GM19468 (cell line): Measurements from ENCODE around the gene SCYL1.

Source experiments
- ATAC-seq: cut with Tn5 transposase; IDR thresholded peaks from one replicate; pipeline ENCODE4 v1.9.1; 2021; ENCODE audit warnings: mild to moderate bottlenecking, moderate library complexity, moderate number of reproducible peaks; ENCODE audit not compliant: unreplicated experiment; ENCODE audit errors: extremely low read depth

SCYL1 gene

DNA sequence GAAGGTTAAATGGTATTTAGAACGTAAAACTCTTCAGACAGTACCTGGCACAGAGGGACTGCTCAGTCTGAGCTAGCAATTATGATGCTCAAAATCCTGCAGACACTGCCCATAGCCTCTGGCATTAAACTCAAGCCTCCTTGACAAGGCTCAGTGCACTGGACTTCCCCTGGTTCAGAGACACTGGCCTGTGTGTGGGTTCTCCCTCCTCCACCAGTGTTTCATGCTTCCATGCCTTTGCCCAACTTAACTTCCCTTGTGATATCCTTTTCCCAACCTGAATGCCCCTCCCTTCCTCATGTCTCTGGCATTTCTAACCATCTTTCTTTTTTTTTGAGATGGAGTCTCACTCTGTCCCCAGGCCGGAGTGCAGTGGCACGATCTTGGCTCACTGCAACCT is 24.2 kb downstream of the SCYL1 start:
- ATAC-seq, result no peak

GRCh38 chr11:65551572-65552387 is 26.9 kb downstream of the SCYL1 start:
- ATAC-seq, result no peak

GRCh38 chr11:65552388-65552951 is 27.6 kb downstream of the SCYL1 start:
- no peak for ATAC-seq

GRCh38 chr11:65553301-65554001 is 28.6 kb downstream of the SCYL1 start:
- no peak for ATAC-seq

GRCh38 chr11:65554057-65554818 is 29.4 kb downstream of the SCYL1 start:
- ATAC-seq, result no peak

DNA sequence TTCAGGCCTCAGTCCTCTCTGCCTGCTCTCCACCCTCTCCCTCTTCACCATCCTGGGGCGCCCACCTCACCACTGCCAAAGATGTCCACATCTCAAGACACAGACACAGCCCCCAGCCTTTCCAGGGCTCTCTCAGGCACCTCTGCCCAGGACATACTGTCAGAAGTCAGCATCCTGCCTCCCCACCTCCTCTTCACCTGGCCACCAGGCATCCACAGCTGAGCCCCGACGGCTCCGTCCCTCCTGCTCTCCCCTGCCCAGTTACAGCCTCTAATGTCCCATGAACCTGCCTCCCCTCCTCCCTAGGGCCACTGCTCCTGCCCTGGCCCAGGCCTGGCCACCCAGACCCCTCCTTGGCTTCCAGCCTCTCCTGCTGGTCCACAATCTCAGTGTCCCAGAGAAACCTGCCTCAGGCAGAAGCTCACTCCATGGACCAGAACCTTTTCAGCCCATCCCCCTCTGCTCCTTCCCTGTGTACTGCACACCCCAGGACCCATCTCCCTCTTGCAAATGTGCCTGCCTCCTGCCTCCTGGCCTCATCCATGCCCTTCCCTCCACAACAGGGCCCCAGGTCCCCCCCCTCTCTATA is 30.1 kb downstream of the SCYL1 start:
- no peak for ATAC-seq

DNA sequence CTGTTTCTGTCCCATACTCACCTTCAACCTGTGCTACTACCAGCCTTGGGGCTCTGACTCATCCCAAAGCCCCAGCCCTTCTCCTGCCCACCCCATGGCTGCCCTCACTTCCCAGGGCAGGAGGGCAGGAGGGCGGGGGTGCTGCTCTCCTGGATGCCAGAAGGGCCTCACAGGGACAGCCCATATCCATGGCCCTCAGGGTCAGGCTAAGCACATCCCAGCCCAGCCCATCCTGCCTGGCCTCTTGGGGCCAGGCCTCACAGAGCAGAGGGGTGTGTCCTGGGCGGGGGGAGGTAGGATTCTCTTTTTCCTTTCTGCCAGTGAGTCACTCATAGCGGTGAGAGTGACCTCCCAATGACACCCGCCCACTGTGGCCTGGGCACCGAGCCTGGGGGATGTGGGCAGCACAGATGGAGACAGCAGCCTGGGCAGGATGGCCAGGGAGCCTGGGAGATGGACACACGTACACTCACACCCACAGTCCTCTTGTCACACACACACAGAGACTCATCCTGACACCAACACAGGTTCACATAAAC is 30.9 kb downstream of the SCYL1 start:
- ATAC-seq, result no peak

DNA sequence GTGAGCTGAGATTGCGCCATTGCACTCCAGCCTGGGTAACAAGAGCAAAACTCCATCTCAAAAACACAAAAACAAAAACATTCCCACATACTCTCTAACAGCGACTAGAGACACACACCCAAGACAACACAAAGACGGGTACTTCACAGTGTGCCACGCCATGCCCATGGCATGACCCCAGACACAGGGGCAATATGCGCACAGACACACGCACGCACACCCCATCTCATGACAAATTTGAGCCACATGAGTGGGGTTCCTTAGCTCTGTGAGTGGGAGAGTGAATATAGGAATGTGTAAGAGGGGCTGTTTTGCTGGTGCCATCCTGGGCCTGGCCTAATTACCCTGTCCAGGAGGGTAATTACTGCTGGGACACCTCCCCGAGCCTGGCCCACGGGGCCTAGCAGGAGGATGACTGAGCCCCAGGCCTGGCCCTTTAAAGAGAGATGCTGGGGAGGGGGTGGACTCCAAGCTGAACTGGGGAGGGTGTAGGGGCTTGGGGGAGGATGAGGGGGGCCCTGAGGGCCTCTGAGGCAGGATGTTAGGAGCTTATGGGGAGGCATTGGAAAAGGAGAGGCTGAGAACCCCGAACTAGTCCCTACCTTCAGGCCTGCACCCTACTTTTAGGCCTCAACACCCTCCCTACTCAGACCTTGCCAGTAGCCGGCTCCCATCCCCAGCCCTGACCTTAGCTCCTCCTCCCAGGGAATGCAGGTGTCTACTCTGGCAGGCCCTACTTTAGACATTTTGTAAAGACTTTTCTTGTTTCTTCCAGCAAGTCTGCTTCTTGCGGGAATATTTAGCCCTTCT is 31.8 kb downstream of the SCYL1 start:
- no peak for ATAC-seq

DNA sequence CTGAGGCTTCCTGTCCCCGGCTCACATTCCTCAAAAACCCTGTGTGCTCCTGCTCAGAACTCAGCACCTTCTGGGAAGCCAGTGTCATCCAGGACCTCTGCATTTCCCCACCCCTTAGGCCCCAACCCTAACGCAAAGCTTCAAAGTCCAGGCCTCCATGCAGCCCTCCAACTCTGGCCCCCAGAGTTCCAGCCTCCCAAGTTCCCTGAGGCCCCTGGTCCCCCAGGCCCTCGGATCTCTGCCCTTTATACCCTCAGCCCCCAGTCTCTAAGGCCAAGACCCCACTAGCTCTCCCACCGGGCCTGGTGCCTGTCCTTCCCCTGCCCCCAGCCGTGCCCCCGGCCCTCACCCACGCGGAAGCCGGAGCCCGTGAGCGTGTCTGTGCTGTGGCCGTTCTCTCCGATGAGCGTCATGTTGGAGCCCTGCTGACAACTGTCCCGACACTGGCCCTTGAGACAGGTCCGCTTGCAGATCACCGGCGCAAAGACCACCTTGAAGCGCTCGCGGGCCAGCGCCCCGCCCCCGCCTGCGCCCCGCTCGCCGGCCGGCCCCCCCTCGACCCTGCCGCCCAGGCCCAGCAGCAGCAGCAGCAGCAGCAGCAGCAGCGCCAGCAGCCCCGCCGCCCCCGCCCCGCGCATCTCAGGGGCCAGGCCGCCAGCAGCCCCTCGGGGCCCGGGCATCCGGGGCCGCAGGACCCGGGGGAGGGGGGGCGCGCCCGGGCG is 32.6 kb downstream of the SCYL1 start:
- no peak for ATAC-seq

DNA sequence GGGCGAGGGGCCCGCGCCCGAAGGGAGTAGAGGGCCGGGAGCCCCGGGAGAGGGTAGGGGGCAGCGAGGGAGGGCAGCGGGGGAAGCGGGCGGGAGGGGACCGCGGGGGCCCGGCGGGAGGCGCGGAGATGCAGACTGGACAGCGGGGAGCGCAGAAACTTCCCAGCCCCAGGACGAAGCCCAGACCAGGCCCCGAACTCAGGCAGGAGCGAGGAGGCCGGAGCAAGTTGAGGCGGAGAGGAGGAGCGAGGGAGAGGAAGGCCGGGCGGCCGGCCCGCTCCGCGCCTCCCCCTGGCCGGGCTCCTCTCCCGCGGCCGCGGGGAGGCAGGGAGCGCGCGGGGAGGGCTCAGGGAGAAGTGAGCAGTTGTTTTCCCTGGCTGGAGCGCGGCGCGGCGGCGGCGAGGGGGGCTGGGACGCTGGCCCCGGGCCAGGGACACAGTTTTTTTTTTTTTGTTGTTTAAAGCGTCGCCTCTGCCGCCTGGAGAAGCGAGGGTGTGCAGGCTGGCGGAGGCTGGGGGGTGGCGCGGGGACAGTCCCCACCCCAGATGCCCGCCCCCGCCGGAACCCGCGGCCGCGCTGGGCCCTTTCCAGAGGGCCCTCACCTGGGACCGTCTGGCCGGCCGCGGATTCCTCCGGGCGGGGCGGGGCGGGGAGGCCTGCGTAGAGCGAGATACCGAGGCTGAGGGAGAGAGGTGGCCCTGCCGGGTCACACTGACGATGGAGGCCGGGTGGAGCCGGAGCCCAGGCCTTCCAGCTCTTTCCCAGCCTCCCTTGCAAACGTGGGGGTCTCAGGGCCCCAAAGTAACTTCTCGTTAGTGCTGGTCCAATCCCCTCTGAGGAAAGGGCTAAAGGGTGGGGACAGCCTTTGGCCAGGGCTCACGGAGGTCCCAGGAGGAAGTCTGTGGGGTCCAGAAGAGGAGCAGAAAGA is 33.4 kb downstream of the SCYL1 start, which contains the start of gene LTBP3:
Gene LTBP3 (minus strand): TSS at position 358 of the 928 bp plus-strand sequence. CDS start 400 bp downstream, outside the sequence.
- no peak for ATAC-seq

DNA sequence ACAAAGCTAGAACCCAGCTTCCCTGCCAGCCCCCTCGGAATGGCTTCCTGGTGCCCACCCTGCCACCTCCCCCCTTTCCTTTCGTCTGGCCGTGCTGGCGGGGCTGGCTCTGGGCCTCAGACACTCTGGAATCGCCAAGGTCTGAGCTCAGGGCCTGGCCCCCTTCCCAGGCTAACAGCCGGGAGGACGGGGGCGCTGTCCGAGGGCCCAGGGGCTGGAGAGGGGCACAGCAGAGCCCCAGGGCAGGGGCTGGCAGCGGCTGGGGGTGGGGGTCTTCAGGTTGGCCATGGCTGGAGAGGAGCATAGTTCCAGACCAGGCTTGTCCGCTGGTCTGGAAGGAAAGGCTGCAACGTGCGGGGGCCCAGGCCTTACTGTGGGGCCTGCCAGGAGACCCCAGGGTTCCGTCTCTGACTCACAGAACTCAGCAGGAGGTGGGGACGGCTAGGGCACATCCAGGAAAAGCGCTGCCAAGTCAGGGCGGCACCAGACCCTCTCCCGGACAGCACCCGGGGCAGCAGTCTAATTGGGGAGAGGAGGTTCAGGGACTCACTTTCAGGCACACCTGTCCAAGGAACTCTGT is 34.1 kb downstream of the SCYL1 start:
- no peak for ATAC-seq

GRCh38 chr11:65559535-65559934 is 34.7 kb downstream of the SCYL1 start:
- ATAC-seq, result no peak

GRCh38 chr11:65559951-65560537 is 35.2 kb downstream of the SCYL1 start:
- ATAC-seq, result no peak

GRCh38 chr11:65560555-65561418 is 35.9 kb downstream of the SCYL1 start:
- ATAC-seq, result no peak

GRCh38 chr11:65562020-65562419 is 37.1 kb downstream of the SCYL1 start:
- ATAC-seq, result no peak

DNA sequence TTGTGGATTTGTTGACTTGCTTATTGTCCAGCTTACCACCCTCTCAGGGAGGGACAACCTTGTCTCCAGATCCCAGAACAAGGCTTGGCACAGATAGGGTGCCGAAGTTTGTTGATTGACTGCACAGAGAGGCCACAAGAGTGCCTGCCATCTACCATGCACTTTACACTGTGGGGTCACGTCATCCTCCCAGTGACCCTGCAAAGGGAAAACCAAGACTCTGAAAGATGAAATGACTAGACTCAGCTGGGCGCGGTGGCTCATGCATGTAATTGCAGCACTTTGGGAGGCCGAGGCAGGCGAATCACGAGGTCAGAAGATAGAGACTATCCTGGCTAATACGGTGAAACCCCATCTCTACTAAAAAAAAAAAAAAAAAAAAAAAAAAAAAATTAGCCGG is 37.9 kb downstream of the SCYL1 start:
- no peak for ATAC-seq
